ENCODE measurements around the gene SLC24A3.

- TF ChIP-seq CTCF (conservative IDR thresholded peaks at IDR 0.05; ENCODE audit: low read depth in 2 of 2) (no peak), POLR2AphosphoS5 (IDR thresholded peaks at IDR 0.05; ENCODE audit: low read depth) (no peak), CREB1 (CRISPR knock-in tag; IDR thresholded peaks at IDR 0.05; ENCODE audit: low read depth) (no peak), EZH2phosphoT487 (IDR thresholded peaks at IDR 0.05; ENCODE audit: unreplicated experiment) (no peak), EZH2 (IDR thresholded peaks at IDR 0.05; ENCODE audit: low read depth, unreplicated experiment) (no peak), ZNF331 (CRISPR knock-in tag; IDR thresholded peaks at IDR 0.05; ENCODE audit: low read depth) (no peak), ZNF114 (CRISPR knock-in tag; IDR thresholded peaks at IDR 0.05) (no peak), JUNB (IDR thresholded peaks at IDR 0.05; ENCODE audit: unreplicated experiment) (no peak), NANOG (IDR thresholded peaks at IDR 0.05; ENCODE audit: borderline replicate concordance) (no peak), STAT1 (IDR thresholded peaks at IDR 0.05; ENCODE audit: unreplicated experiment) (no peak)
- TF ChIP-seq, protein P1, sequence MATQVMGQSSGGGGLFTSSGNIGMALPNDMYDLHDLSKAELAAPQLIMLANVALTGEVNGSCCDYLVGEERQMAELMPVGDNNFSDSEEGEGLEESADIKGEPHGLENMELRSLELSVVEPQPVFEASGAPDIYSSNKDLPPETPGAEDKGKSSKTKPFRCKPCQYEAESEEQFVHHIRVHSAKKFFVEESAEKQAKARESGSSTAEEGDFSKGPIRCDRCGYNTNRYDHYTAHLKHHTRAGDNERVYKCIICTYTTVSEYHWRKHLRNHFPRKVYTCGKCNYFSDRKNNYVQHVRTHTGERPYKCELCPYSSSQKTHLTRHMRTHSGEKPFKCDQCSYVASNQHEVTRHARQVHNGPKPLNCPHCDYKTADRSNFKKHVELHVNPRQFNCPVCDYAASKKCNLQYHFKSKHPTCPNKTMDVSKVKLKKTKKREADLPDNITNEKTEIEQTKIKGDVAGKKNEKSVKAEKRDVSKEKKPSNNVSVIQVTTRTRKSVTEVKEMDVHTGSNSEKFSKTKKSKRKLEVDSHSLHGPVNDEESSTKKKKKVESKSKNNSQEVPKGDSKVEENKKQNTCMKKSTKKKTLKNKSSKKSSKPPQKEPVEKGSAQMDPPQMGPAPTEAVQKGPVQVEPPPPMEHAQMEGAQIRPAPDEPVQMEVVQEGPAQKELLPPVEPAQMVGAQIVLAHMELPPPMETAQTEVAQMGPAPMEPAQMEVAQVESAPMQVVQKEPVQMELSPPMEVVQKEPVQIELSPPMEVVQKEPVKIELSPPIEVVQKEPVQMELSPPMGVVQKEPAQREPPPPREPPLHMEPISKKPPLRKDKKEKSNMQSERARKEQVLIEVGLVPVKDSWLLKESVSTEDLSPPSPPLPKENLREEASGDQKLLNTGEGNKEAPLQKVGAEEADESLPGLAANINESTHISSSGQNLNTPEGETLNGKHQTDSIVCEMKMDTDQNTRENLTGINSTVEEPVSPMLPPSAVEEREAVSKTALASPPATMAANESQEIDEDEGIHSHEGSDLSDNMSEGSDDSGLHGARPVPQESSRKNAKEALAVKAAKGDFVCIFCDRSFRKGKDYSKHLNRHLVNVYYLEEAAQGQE (IDR thresholded peaks at IDR 0.05; ENCODE audit: unreplicated experiment), result no peak
- TF ChIP-seq, protein P2, sequence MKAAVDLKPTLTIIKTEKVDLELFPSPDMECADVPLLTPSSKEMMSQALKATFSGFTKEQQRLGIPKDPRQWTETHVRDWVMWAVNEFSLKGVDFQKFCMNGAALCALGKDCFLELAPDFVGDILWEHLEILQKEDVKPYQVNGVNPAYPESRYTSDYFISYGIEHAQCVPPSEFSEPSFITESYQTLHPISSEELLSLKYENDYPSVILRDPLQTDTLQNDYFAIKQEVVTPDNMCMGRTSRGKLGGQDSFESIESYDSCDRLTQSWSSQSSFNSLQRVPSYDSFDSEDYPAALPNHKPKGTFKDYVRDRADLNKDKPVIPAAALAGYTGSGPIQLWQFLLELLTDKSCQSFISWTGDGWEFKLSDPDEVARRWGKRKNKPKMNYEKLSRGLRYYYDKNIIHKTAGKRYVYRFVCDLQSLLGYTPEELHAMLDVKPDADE (IDR thresholded peaks at IDR 0.05), result no peak
- TF ChIP-seq, protein P3, sequence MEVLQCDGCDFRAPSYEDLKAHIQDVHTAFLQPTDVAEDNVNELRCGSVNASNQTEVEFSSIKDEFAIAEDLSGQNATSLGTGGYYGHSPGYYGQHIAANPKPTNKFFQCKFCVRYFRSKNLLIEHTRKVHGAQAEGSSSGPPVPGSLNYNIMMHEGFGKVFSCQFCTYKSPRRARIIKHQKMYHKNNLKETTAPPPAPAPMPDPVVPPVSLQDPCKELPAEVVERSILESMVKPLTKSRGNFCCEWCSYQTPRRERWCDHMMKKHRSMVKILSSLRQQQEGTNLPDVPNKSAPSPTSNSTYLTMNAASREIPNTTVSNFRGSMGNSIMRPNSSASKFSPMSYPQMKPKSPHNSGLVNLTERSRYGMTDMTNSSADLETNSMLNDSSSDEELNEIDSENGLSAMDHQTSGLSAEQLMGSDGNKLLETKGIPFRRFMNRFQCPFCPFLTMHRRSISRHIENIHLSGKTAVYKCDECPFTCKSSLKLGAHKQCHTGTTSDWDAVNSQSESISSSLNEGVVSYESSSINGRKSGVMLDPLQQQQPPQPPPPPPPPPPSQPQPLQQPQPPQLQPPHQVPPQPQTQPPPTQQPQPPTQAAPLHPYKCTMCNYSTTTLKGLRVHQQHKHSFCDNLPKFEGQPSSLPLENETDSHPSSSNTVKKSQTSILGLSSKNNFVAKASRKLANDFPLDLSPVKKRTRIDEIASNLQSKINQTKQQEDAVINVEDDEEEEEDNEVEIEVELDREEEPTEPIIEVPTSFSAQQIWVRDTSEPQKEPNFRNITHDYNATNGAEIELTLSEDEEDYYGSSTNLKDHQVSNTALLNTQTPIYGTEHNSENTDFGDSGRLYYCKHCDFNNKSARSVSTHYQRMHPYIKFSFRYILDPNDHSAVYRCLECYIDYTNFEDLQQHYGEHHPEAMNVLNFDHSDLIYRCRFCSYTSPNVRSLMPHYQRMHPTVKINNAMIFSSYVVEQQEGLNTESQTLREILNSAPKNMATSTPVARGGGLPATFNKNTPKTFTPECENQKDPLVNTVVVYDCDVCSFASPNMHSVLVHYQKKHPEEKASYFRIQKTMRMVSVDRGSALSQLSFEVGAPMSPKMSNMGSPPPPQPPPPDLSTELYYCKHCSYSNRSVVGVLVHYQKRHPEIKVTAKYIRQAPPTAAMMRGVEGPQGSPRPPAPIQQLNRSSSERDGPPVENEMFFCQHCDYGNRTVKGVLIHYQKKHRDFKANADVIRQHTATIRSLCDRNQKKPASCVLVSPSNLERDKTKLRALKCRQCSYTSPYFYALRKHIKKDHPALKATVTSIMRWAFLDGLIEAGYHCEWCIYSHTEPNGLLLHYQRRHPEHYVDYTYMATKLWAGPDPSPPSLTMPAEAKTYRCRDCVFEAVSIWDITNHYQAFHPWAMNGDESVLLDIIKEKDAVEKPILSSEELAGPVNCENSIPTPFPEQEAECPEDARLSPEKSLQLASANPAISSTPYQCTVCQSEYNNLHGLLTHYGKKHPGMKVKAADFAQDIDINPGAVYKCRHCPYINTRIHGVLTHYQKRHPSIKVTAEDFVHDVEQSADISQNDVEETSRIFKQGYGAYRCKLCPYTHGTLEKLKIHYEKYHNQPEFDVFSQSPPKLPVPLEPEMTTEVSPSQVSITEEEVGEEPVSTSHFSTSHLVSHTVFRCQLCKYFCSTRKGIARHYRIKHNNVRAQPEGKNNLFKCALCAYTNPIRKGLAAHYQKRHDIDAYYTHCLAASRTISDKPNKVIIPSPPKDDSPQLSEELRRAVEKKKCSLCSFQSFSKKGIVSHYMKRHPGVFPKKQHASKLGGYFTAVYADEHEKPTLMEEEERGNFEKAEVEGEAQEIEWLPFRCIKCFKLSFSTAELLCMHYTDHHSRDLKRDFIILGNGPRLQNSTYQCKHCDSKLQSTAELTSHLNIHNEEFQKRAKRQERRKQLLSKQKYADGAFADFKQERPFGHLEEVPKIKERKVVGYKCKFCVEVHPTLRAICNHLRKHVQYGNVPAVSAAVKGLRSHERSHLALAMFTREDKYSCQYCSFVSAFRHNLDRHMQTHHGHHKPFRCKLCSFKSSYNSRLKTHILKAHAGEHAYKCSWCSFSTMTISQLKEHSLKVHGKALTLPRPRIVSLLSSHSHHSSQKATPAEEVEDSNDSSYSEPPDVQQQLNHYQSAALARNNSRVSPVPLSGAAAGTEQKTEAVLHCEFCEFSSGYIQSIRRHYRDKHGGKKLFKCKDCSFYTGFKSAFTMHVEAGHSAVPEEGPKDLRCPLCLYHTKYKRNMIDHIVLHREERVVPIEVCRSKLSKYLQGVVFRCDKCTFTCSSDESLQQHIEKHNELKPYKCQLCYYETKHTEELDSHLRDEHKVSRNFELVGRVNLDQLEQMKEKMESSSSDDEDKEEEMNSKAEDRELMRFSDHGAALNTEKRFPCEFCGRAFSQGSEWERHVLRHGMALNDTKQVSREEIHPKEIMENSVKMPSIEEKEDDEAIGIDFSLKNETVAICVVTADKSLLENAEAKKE (CRISPR knock-in tag; IDR thresholded peaks at IDR 0.05), result no peak
Measured at GRCh38 chr20:19363476-19363875, 151.0 kb downstream of the SLC24A3 start.
